HepG2 (cell line): ENCODE measurements around the gene NDEL1. TPM values are rescaled to one million over a fixed set of nuclear protein-coding genes. Genes with fewer than 3 reads are reported as not detected.

Experiments
- CBX1 ChIP-seq: IDR thresholded peaks from one replicate; pipeline ENCODE4 v1.6.1; 2016; ENCODE audit warnings: antibody characterized with exemption, low read depth
- CC2D1A ChIP-seq: sonication (generic); formaldehyde crosslinking; IDR thresholded peaks from 2 replicates; pipeline ENCODE4 v1.8.1; 2023; ENCODE audit warnings: mild to moderate bottlenecking, missing genetic modification reagents
- HMG20B ChIP-seq: conservative IDR thresholded peaks from 2 replicates; pipeline ENCODE4 v1.6.1; 2016; ENCODE audit warnings: missing genetic modification reagents, missing compliant biosample characterization
- JUND ChIP-seq: sonication (generic); formaldehyde crosslinking; IDR thresholded peaks from 2 replicates; pipeline ENCODE4 v1.8.0; 2022; ENCODE audit warnings: mild to moderate bottlenecking, missing genetic modification reagents
- NCOA2 ChIP-seq: sonication (generic); formaldehyde crosslinking; IDR thresholded peaks from 2 replicates; pipeline ENCODE4 v1.8.0; 2022; ENCODE audit warnings: inconsistent platforms
- PHF5A ChIP-seq: IDR thresholded peaks from one replicate; pipeline ENCODE4 v1.6.1; 2018; ENCODE audit warnings: low read depth, missing genetic modification reagents; ENCODE audit not compliant: unreplicated experiment
- PRPF4 ChIP-seq: fragments of 200-400 bp; formaldehyde crosslinking; IDR thresholded peaks from 2 replicates; pipeline ENCODE4 v1.6.1; 2016; ENCODE audit warnings: low read length, low read depth; ENCODE audit not compliant: poor library complexity, severe bottlenecking
- RFX1 ChIP-seq: fragments of 450-650 bp; IDR thresholded peaks from 2 replicates; pipeline ENCODE4 v1.6.1; 2017
- SKI ChIP-seq: fragments of 450-650 bp; IDR thresholded peaks from one replicate; pipeline ENCODE4 v1.6.1; 2018; ENCODE audit warnings: mild to moderate bottlenecking; ENCODE audit not compliant: partially characterized antibody
- SKIL ChIP-seq: sonication (generic); formaldehyde crosslinking; IDR thresholded peaks from 2 replicates; pipeline ENCODE4 v1.8.0; 2022; ENCODE audit warnings: missing genetic modification reagents, mild to moderate bottlenecking, moderate library complexity, borderline replicate concordance
- SMARCC2 ChIP-seq: fragments of 450-650 bp; IDR thresholded peaks from 2 replicates; pipeline ENCODE4 v1.6.1; 2017; ENCODE audit warnings: antibody characterized with exemption, mild to moderate bottlenecking
- ZFP36 ChIP-seq: fragments of 150-350 bp; IDR thresholded peaks from 2 replicates; pipeline ENCODE4 v1.6.1; 2018; ENCODE audit warnings: borderline replicate concordance, low read length, low read depth; ENCODE audit not compliant: partially characterized antibody
- ZFX ChIP-seq: sonication (generic); formaldehyde crosslinking; IDR thresholded peaks from 2 replicates; pipeline ENCODE4 v1.4.0; 2020; ENCODE audit warnings: mild to moderate bottlenecking, low read depth, missing genetic modification reagents, moderate library complexity
- ZKSCAN8 ChIP-seq: IDR thresholded peaks from 2 replicates; pipeline ENCODE4 v1.6.1; 2016; ENCODE audit warnings: borderline replicate concordance, missing genetic modification reagents, missing compliant biosample characterization
- ZNF136 ChIP-seq: sonication (generic); formaldehyde crosslinking; IDR thresholded peaks from 2 replicates; pipeline ENCODE4 v1.8.1; 2022; ENCODE audit warnings: low read depth, mild to moderate bottlenecking, moderate library complexity, missing genetic modification reagents
- ZNF343 ChIP-seq: sonication (generic); formaldehyde crosslinking; IDR thresholded peaks from 2 replicates; pipeline ENCODE4 v1.4.0; 2020; ENCODE audit warnings: mild to moderate bottlenecking, missing genetic modification reagents
- ZNF407 ChIP-seq: sonication (generic); formaldehyde crosslinking; IDR thresholded peaks from one replicate; pipeline ENCODE4 v1.5.1; 2020; ENCODE audit warnings: mild to moderate bottlenecking, missing genetic modification reagents; ENCODE audit errors: not compliant biosample characterization
- ZNF530 ChIP-seq: sonication (generic); formaldehyde crosslinking; IDR thresholded peaks from 2 replicates; pipeline ENCODE4 v1.5.0; 2020; ENCODE audit warnings: low read depth, mild to moderate bottlenecking, missing genetic modification reagents
- ZNF543 ChIP-seq: sonication (generic); formaldehyde crosslinking; IDR thresholded peaks from 2 replicates; pipeline ENCODE4 v1.4.0; 2020; ENCODE audit warnings: mild to moderate bottlenecking, missing genetic modification reagents
- ZNF780A ChIP-seq: sonication (generic); formaldehyde crosslinking; IDR thresholded peaks from 2 replicates; pipeline ENCODE4 v1.8.0; 2022; ENCODE audit warnings: mild to moderate bottlenecking, missing genetic modification reagents, moderate library complexity
- polyA plus RNA-seq, 8 experiments: library from polyadenylated mRNA; depleted of rRNA in 3 of 8; stranded (reverse) in 7 of 8; unstranded in 1 of 8; fragments of >200 nt; fragmentation: Illumina TruSeq in 4 of 8; extraction: Trizol in 4 of 8; gene quantifications; 2 replicates each; pipeline versions ENCODE4 v1.2.1 to v1.2.3, GENCODE V29; 2011 to 2016; ENCODE audit warnings: low read depth in 4 of 8, missing spikeins in 1 of 8, mixed read lengths in 1 of 8; ENCODE audit not compliant: insufficient read depth in 1 of 8
- total RNA-seq, 5 experiments: library from RNA; depleted of rRNA; stranded (reverse); fragments of >200 nt; fragmentation: Illumina TruSeq; extraction: Trizol; gene quantifications; 2 replicates each; pipeline ENCODE4 v1.2.3, GENCODE V29; 2016; ENCODE audit warnings: low read depth in 1 of 5

NDEL1 gene
- total and polyA plus RNA-seq, 2 of the 13 experiments (the other 11 are each of a cell fraction or from before 2014, with no cell fraction given), result 59.8 to 153 TPM

GRCh38 chr17:8436169-8436843 is 622 bp downstream of the NDEL1 start (continued):
- TF ChIP-seq ZFP36 (no peak), RFX1 (no peak), ZKSCAN8 (CRISPR knock-in tag) (no peak), ZNF530 (CRISPR knock-in tag) (no peak), CBX1 (no peak), PRPF4 (no peak), ZNF136 (CRISPR knock-in tag) (no peak), ZNF543 (CRISPR knock-in tag) (no peak), SKI (no peak), CC2D1A (CRISPR knock-in tag) (no peak), ZNF407 (no peak), JUND (CRISPR knock-in tag) (no peak), PHF5A (CRISPR knock-in tag) (no peak), NCOA2 (CRISPR knock-in tag) (no peak), HMG20B (no peak), SKIL (CRISPR knock-in tag) (no peak), ZFX (CRISPR knock-in tag) (peak; percentile 70), ZNF343 (CRISPR knock-in tag) (no peak), ZNF780A (CRISPR knock-in tag) (no peak), SMARCC2 (no peak)
